Fibroblast of lung (primary cell): Measurements from ENCODE around the gene CAVIN2.

ENCODE experiments used
- CTCF ChIP-seq, 2 donors: IDR thresholded peaks in 1 of 2; conservative IDR thresholded peaks in 1 of 2; 1 replicate in 1 of 2; 2 replicates in 1 of 2; pipeline ENCODE4 v1.5.1; 2011 to 2012; ENCODE audit warnings: low read length in 2 of 2, control low read depth in 1 of 2, inconsistent platforms in 1 of 2, low read depth in 1 of 2, mild to moderate bottlenecking in 1 of 2
- EZH2 ChIP-seq: IDR thresholded peaks from 2 replicates; pipeline ENCODE4 v1.5.1; 2012; ENCODE audit warnings: low read length, control low read depth, mild to moderate bottlenecking; ENCODE audit errors: missing control alignments

GRCh38 chr2:191800874-191801273 lies 46.0 kb downstream of the CAVIN2 start:
- TF ChIP-seq CTCF (conservative IDR thresholded peaks at IDR 0.05 in 1 of 2, IDR thresholded peaks at IDR 0.05 in 1 of 2; ENCODE audit: low read depth in 1 of 2, low read length in 2 of 2) (no peak), EZH2 (no peak)
